Panc1 (cell line): ENCODE measurements around the gene CDC45.

Experiments used
- SIN3A ChIP-seq: IDR thresholded peaks from 2 replicates; pipeline ENCODE4 v1.6.1; 2012; ENCODE audit warnings: low read depth, mild to moderate bottlenecking, low read length, moderate library complexity, borderline replicate concordance; ENCODE audit not compliant: insufficient read depth
- TF ChIP-seq, protein P1 (sequence below): fragments of 450-650 bp; IDR thresholded peaks from 2 replicates; pipeline ENCODE4 v1.5.1; 2017; ENCODE audit warnings: mild to moderate bottlenecking

DNA sequence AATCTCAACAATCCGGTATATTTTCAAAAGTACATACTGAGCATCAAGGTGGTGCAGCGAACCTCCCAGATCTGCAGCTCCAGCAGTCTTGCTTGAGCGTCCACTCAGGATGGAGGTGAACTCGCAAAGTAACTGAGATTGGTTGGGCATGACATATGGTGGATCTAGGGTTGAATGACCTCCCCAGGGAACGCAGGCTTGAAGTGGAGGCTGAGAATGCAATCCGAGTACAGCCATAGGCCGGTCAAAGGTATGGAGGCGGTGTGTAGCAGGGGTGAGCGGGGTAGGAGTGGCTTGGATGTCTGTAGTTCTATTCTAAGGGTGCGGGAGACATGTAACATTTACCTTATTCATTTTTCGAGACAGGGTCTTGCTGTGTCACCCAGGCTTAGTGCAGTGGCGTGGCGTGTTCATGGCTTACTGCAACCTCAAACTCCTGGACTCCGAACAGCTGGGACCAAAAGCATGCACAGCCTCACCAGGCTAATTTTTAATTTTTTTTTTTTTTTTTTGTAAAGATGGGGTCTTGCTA is 31.6 kb upstream of the CDC45 start:
- TF ChIP-seq, protein P1, sequence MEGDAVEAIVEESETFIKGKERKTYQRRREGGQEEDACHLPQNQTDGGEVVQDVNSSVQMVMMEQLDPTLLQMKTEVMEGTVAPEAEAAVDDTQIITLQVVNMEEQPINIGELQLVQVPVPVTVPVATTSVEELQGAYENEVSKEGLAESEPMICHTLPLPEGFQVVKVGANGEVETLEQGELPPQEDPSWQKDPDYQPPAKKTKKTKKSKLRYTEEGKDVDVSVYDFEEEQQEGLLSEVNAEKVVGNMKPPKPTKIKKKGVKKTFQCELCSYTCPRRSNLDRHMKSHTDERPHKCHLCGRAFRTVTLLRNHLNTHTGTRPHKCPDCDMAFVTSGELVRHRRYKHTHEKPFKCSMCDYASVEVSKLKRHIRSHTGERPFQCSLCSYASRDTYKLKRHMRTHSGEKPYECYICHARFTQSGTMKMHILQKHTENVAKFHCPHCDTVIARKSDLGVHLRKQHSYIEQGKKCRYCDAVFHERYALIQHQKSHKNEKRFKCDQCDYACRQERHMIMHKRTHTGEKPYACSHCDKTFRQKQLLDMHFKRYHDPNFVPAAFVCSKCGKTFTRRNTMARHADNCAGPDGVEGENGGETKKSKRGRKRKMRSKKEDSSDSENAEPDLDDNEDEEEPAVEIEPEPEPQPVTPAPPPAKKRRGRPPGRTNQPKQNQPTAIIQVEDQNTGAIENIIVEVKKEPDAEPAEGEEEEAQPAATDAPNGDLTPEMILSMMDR, result no peak
- no peak for TF ChIP-seq SIN3A
